ENCODE results near the gene TSKU. TPM values are rescaled to one million over a fixed set of nuclear protein-coding genes. Genes with fewer than 3 reads are reported as not detected.

TSKU gene
- total RNA-seq, 1 donor from 2014 or later = 0.98 TPM

DNA sequence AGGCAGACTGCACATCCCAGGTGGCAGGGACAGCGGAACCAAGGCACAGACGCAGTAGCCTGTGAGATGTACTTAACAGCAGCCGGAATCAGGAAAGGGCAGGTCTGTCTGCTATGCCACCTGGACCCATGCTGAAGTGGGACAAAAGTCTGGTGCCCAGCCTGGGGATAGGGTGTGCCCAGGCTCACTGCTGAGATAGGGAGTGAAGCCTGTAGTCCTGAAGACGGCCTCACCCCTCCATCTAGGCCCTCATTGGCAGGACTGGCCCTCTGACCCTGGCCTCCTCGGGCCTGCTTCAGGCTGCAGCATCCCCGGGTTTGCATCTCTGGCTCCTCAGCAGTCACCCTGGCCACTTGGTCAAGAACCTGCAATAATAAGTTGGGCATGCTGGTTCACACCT lies 32.4 kb upstream of the TSKU start:
- intact Hi-C loops (cut with micrococcal nuclease) = no loop called here

DNA sequence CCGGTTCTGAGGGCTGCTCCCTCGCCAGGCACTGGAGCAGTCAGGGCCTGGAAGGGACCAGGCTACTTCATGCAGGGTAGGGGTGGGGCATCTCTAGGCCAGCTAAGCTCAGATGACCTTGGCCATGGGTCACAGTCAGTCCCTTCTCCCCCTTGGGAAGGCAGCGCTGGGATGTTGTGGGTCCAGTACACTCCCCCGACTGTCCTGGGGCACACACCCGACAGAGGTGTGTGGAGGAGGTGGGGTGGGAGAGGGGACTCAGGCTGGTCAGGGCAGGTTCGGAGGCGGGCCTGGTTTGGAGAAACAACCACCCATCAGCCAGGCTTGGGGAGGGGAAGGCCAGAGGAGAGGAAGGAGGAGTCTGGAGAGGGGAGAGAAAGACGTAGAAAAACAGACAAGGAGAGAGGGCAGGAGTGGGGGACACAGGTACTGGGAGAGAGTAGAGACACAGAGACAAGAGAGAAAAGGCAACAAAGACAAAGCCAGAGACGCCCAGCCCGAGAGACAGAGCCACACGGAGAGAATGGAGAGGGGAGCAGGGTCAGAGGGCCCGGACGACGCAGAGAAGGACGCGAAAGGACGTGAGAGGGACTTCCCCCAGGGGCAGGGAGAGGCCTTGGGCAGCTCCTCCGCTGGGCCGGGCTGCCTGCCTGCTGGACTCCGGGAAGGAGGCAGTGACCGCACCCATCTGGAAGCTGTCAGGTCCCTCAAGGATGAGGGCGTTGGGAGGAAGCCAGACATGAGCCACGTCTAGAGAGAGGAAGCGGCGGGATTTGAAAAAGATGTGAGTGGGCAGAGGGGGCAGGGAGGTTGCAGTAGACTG lies 30.6 kb upstream of the TSKU start:
- intact Hi-C loops (cut with micrococcal nuclease) = no loop called here

DNA sequence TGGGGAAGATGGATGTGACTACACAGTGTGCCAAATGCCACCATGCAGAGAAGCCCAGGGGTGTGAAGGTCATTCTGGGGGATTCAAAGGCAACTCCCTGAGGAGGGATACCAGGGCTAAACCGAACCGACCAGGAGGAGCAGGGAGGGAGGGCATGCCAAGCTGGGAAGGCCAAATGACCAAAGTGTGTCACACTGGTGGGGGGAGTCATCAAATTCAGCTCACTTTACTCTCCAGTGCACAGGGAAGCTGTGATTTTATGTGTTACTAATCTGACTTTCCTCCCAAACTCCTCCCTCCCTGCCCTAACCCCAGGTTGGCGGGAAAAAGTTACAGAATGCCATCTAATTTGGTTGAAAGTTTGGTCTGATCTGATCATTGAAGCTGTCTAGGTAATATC lies 29.7 kb upstream of the TSKU start:
- intact Hi-C loops (cut with micrococcal nuclease) = no loop called here

DNA sequence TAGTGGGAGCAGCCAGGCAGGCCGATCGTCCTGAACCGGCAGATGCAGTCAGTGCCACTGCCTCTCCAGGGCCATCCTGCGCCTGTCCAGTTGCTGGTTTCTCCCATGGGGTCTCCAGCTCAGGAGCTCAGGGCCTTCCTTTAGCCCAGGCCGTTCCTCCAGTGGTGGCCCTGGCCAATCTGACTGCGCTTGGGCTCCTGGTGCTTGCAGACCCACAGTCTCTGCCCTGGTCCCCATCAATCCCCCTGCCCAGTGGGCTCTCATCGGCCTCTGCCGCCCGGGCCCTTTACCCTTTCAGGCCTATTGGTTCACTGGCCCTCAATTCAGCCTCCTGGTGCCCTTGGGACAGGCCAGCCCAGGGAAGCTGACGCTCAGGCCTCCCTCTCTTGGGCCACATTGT lies 29.2 kb upstream of the TSKU start:
- intact Hi-C loops (cut with micrococcal nuclease) = no loop called here

DNA sequence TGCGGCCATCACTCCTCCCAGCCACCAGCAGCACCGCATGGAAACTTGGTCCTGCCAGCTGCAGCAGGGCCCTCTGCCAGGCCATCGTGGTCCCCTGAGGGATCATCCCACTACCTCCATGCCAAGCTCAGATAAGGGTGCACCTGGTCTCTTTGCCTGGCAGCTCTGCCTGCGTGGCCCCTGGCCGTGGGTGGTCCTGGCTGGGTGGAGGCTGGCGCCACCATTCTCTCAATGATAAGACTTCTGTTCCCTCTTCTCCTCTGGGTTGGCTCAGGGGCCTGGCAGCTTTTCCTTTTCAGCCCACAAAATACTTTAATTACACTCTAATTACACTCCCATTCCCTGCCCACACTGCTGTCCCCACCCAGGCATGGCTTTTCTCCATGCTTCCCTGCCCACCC lies 26.8 kb upstream of the TSKU start:
- intact Hi-C loops (cut with micrococcal nuclease) = no loop called here

DNA sequence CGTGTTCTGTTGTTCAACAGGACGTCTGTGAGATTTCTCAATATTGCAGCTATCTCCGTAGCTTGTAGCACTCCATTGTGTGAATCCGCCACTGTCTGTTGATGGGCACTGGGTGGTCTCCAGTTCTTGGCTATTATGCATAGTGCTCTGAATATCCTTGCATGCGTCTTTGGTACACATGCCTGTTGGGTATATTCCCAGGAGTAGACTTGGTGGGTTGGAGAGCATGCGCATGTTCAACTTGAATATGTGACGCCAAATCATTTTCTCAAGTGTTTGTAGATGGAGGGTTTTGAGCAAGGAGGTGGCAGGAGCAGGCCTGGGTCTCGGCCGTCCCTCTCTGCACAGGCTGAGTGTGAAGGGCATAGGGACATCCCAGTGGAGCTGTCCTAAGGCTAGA lies 24.8 kb upstream of the TSKU start:
- intact Hi-C loops (cut with micrococcal nuclease) = no loop called here

DNA sequence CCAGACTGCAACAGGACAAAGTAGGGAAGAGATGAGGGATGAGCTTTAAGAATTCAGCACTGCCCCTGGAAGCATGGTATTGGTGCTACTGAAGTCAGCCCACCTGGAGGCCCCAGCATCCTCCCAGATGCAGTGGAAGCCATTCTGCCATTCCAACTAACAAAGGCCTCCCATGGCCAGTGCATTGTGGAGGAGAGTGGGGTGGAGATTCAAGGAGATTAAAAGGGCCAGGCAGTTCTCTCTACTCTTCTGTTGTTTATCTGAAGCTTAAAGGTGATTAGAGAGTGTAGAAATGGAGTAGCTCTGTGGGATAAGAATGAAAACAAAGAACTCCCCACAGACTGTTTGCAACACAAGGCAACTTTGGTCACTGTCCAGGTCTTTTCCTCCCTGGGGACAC lies 24.1 kb upstream of the TSKU start:
- intact Hi-C loops (cut with micrococcal nuclease) = no loop called here

DNA sequence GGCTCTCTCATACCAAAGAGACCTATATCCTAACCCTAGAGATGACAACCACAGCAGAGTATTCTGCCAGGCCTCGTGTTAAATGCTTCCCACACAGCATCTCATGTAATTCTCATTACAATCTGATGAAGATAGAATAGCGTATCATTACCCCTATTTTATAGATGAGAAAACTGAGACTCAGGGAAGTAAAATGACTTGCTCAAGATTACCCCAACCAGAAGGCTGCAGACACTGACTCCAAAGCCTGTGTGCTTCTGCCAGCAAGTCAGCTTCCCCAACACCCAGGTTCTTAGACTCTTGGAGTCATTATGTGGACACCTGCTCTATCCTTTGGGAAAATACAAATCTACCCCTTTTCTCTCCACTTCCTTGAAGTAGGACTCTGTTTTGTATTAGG lies 23.6 kb upstream of the TSKU start:
- intact Hi-C loops (cut with micrococcal nuclease) = no loop called here

DNA sequence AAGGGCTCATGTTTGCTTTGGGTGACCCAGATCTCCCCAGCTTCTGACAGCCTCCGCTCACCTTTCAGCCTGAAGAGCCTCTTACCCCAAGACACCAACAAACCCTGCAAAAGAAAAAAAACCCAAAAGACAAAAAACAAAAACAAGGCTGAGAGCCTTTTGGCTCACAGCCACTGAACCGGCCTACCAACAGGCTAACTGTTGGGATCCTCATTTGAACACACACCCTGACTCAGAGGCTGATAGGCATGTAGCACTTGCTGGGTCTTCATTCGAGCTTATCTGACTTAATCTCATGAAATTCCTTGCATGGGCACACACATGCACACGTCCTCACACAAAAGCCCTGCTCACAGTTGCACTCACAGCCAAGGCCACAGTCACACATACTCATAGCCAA lies 22.9 kb upstream of the TSKU start:
- intact Hi-C loops (cut with micrococcal nuclease) = no loop called here

DNA sequence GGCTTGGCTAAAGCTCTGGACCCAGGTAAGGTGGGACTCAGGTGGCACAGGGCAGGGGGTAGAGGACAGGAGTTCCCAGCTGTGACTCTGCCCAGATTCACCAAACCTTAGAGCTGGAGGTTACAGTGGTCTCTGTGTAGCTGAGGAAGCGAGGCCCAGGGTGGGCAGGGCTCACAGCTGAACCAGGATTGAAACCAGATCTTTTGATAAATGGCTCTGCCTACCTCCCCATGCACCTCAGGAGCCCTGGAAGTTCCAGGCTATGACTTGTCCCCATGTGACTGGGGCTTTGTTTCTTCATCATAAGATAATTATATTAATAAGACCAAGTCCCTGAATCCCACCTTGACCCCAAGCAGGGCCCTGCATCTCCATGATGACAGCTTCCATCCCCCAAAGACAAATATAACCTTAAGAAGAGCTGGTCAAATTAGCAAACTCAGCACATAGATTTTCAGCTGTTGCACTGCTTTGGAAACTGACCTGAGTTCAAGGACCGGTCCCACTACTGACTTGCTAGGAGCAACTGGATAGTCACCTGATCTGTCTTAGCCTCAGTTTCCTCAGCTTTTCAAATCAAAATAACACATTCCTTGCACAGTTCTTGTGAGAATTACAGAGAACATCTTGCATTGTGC lies 21.3 kb upstream of the TSKU start:
- intact Hi-C loops (cut with micrococcal nuclease) = no loop called here

DNA sequence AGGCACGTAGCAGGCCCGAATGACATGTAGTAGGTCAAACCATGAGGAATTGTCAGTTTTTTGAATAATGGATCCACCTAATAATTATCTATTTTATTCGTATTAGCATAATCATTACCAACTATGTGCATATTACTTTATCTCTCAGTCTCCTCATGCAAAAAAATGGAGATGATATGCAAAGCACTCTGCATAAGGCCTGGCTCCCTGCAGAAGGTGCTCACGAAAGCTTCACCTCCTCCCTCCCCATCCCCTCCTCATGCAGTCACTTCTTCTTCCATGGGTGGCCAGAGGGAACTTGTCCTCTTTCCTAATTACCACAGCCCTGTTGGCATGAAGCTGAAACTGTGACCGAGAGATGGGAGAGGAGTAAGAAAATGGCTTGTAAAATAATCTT lies 20.8 kb upstream of the TSKU start:
- intact Hi-C loops (cut with micrococcal nuclease) = no loop called here

DNA sequence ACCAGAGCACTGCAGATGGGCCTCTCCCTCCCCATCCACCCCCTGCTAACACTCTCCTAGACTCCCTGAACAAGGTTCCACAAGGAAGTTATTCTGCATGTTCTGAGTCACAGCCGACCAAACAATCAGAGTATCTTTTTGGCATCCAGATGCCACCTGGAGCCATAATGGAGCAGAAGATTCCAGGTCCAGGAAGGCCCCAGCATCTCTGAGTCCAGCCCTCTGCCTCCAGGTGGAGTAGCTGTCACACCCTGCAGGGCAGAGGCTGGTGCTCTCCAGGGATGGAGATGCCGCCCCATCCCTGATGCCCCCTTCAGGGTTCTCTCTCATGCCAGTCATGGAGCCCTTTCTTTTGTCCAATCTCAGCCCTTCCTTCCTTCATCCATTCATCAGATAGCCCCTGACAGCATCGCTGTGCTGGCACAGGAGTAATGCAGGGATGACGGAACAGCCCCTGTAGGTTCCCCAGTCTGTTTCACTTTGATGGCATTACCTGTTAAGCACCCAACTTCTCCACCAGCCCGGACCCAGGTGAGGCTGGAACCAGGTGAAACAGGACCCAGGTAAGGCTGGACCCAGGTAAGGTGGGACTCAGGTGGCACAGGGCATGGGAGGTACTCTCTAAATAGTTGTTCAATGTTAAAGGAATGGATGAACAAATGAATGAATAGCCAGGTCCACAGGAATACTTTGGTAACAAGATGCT lies 20.1 kb upstream of the TSKU start:
- intact Hi-C loops (cut with micrococcal nuclease) = no loop called here

DNA sequence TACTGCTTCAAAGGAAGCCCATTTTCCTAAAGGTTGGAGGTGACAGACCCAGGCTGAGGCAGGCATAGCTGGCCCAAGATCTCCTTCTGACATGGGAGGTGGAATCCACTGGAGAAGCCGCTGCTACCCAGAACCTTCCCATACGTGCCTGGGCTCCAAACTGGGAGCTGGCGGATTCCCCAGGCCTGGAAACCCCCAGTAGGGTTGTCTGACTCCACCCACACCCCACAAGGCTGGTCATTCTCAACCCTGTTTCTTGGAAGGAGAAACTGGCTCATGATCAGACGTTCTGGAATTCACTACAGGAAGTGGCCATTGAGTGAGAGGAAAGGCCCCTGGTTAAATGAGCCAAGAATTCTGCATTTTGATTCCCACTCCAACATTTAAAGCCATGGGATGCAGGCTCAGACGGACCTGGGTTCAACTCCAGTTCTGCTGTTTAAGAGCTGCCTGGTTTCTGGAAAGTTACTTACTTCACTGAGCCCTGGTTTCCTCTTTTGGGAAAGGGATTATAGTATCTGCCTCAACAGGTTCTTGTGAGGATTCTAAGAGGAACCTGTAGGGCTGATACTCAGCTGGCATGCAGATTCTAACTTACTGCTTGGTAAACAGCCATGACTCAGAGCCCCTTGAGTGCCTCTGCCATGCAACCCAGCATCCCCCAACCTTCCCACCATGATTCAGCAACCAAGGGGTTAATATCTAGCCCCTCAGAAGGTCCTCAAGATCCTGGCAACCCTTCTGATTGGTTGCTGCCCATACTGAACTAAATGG lies 19.4 kb upstream of the TSKU start:
- intact Hi-C loops (cut with micrococcal nuclease) = no loop called here

DNA sequence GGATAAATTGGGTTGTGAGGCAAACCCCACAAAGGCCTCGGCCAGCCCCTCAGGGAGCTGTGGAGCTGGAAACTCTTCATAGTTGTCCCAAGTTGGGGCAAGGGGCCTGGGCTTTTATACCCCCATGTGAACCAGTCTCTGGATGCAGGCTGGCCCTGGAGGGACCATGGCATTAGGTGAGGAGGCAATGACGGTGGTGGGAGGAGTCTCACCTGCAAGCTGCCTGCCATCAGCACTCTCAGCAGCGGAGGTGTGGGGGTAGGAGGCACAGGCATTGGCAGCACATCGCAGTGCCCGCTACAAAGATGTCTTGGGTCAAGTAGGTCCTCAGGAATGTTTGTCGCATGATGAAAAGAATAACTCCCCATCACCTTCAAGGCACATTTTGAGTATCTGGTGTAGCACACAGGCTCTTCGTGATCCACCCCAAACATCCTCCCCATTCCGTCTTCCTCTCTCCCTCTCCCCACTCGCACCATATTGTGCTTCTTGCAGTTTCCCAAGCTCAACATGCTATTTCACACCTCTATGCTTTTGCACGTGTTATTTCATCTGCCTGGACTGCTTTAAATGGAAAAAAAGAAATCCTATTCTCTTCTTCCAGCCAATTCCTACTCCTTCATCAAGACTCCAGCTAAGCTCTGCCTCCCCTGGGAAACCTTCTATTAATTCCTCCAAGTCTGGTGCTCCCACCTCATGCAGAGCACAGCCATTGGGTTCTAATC lies 18.1 kb upstream of the TSKU start:
- intact Hi-C loops (cut with micrococcal nuclease) = no loop called here

DNA sequence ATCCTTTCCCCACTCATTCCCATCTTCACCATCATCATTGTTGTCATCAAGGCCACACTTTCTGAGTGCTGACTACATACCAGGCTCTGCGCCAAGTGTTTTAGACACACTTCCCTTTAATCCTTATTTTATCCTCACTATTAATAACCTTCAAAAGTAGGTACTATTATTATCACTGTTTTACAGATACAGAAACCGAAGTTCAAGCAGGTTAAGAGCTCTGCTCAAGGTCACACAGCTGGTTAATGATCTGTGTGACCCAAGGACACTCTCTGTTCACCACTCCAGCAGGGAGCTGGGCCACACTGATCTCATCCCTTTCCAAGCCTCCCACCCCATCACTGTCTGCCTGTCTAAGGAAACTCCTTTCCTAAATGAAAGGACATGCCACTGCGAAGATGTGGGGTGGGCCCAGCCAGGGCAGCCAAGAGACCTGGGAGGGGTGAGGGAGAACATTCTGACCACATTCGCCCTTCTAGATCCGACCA lies 17.2 kb upstream of the TSKU start:
- intact Hi-C loops (cut with micrococcal nuclease) = no loop called here

DNA sequence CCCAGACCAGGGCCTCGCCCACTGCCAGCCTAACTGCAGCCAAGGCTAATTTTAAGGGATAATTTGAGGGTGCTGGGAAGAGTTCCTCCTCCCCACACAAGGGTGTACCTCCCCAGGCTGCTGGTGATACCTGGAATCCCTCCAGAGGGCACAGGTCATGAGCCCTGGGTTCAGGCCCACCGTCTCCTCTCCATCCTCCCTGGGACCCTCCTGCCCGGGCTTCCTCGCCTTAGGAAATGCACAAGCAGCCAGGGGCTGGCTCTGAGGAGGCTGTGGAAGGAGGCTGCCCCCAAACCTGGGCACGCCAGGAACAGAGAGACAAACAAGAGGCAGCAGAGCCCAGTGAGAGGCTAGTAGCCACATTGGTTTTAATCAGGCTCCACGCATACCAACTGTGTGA lies 16.6 kb upstream of the TSKU start:
- intact Hi-C loops (cut with micrococcal nuclease) = no loop called here

DNA sequence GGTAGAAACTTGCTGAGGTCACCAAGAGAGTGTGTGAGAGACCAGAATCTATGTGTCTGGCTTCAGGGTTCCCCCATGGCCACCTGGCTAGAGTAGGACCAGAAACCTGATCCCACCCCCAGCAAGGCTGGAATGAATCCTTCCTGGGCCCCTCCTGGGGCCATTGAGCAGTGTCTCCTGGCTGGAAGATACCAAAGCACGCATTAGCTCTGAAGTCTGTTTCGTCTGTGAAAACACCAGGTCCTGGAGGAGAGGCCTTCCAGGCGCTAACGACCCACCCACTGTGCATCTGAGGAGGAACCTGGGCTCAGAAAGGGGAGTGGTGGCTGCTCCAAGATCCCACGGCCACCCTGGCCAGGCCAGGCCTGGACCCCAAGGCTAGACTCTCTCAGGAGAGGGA lies 15.5 kb upstream of the TSKU start:
- intact Hi-C loops (cut with micrococcal nuclease) = no loop called here

DNA sequence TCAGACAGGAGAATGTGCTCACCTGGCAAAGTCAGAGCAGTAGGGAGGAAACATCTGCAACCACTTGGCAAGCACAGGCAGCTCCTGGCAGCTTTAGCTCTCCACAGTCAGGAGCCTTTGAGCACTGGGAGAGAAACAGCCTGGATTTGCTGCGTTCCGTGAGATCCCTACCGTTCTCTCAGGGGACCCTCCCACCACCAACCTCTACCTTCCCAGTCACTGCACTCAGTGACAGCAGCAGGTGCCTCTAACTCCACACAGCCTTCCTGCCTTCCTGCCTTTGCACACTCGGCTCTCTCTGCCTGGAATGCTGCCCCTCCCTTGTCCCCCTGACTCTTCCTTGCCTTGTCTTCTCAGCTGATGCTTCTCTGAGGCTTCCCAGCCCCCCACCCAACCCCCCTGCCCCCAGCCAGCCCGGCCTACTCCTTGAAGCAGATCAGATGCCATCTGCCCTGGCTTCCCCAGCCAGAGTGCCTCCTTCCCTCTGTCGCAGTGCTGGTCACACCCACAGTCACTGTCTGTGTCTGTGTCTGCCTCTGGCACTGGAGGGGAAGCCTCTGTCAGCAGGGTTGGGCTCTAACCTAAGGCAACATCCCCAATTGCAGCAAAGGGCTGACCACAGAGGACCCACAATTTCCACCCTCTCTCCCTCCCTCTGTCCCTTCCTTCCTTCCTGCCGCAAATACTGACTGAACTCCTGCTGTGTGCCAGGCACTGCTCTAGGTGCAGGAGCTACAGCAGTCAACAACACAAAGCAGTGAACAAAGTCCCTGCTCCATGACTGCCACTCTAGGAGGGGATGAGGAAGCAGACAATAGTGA lies 14.9 kb upstream of the TSKU start:
- intact Hi-C loops (cut with micrococcal nuclease) = no loop called here

DNA sequence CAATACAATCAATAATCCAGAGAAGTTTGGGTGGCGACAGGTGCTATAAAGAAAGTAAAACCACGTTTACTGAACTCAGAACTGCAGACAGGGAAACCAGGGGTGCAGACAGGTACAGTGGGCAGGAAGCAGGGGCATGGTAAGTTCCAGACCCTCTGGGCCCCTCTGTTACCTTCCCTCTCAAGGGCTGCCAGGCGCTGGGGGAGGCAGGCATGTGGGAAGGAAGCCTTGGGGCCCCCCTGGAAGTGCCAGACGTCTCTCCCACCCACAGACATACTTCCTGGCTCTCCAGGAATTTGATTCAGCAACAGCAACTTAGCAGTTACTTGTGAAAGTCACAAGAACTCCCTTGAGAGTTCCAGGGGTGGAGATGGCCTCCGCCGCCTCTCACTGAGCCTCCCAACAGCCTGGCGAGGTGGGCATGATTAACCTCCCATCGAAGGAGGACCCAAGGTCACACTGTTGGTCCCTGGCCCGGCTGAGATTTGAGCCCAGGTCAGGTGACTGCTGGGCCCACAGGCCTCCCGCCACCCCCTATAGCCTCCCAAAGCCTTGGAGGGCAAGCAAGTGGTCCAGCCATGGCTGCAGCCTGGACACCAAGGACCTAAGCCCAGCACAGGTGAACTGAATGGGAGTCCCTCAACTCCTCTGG lies 14.1 kb upstream of the TSKU start:
- intact Hi-C loops (cut with micrococcal nuclease) = no loop called here

Data from T-helper 1 cell treated with Interleukin-12 subunit alpha and Interleukin-12 subunit beta and Interleukin-4 antibody, amounts not matched to agents 30 ng/mL and 1 ng/mL, for 36 hours (primary cell).